GM21360 (cell line): ENCODE results near the gene PARD3B.
A peak's percentile ranks its signal among the peaks of the same experiment; 100 is the strongest.

Source experiments
- ATAC-seq: cut with Tn5 transposase; IDR thresholded peaks from one replicate; pipeline ENCODE4 v1.9.1; 2021; ENCODE audit warnings: mild to moderate bottlenecking, moderate library complexity; ENCODE audit not compliant: unreplicated experiment

PARD3B gene

DNA sequence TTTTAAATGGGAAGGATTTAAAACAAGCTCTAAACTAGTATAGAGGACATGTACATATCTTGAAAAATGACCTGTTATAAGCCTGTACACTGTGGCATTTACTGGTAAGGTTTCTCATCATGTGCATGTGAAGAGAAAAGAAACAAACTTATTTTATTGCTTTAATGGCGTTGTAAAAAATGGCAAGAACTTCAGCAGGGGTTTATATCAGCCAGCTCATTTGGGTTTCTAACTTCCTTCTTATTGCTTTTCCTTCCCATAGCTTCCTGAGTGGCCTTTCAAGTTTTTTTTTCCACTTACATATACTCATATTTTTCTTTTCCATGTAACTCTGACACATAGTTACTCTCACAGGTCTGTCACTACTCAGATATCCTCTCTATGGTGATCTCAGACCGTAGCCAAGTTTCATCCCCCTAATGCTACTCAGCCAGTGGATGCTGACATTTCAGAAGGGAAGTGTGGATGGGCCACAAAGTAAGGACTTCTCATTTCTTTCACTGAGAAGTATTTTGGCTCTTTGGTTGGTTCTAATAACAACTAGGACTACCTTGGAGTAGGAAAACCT, 198.2 kb downstream of the PARD3B start:
- no peak for ATAC-seq

DNA sequence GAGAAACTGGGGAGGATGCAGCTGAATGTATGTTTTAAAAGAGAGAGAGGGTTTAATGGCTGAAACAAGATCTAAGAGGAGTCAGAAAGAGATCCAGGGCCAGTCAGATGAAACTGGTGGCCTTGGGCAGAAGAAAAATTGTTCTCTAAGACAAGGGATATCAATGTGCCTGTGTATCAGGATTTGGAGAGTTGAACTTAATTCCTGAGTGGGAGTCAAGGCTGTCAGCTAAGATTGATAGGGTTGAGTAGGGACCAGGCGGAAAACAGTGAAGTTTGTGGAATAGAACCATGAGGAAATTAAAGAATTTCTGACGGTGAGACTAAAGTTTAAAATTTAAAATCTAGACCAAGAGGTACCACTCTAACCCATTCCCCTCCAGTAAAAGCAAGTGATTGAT, 199.2 kb downstream of the PARD3B start:
- ATAC-seq = no peak

DNA sequence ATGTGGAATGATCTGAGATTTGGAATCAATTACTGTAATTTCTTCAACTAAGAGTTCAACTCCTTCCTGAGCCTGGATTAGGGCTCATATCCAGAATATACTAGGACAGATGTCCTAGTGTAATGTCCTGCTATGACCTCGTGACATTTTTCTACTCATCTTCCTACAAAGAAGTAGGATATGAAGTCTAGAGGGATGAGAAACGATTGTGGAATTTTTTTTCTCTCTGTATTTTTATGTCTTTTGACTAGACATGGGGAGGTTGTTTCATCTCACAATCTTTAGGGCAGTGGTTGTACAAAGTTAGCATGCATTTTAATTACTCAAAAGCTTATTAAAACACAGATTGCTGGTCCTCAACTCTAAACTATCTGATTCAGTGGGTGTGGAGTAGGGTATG, 203.0 kb downstream of the PARD3B start:
- no peak for ATAC-seq

DNA sequence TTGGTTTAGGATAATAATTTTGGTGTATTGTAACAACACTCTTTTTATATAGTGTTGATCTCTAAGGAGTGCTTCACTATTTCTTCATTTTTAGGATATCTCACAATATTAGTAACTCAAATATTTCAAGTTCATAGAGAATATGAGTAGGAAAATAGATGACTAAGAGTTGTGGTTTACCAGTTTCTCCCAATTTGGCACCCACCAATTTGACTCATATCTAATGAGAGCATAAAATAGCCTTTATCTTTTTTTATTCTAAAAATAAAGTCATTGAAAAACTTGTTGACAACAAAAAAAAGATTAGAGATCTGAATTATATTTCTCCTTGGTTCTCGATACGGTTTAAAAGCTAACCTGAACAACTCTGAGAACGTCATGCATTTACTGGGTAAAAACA, 204.0 kb downstream of the PARD3B start:
- no peak for ATAC-seq

- ATAC-seq = no peak
Observed at GRCh38 chr2:204750389-204750788, 205.1 kb downstream of the PARD3B start.

DNA sequence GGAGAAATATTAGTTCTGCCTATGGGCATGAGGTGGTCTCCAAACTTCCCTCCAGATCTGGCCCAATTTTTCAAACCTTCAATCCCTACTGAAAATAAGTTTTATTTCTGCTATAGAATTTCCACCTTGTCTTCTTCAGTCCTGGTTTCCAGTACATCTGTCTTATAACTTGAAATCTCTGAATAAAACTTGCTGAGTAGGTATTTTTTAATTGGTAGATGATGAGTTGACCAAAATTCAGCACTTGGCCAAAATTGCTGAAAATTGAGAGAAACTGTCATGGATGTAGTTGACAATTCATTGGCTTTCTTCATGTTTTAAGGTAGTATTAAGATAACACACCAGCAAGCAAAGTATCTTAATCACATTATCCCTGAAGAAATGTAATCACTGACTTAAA, 206.2 kb downstream of the PARD3B start:
- no peak for ATAC-seq

DNA sequence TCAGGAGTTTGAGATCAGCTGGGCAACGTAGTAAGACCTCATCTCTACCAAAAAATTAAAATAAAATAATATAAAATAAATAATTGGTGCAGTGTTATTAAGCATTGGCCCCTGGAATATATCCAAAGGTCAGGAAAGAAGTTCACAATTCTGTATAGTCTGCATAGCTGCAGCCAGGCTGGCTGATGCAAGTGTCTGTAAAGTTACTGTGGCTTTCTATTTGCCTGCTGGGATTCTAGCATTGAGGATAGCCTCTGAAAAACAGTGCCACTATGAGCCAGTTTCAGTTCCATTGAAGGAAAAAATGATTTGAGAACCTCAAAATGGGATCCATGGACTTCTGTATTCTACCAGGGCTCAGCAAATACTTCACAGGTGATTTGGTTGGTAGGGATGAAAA, 208.6 kb downstream of the PARD3B start:
- no peak for ATAC-seq

DNA sequence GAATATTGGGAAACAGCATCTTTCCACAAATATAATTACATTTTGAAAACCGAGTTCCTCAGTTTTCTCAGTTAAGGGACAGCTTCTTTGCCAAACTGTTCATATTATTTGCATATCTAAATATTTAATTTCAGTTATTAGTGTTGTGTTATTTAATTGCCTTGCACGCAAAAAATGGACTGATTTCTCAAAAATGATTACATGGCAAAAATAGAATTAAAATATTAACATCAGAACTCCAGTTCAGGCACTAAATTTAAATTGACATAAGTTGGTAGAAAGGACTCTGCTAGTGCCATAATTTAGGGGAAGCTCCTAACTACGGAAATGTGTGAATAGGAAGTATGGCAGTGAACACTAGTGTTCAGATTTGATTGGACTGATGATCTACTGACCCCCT, 209.6 kb downstream of the PARD3B start:
- no peak for ATAC-seq

DNA sequence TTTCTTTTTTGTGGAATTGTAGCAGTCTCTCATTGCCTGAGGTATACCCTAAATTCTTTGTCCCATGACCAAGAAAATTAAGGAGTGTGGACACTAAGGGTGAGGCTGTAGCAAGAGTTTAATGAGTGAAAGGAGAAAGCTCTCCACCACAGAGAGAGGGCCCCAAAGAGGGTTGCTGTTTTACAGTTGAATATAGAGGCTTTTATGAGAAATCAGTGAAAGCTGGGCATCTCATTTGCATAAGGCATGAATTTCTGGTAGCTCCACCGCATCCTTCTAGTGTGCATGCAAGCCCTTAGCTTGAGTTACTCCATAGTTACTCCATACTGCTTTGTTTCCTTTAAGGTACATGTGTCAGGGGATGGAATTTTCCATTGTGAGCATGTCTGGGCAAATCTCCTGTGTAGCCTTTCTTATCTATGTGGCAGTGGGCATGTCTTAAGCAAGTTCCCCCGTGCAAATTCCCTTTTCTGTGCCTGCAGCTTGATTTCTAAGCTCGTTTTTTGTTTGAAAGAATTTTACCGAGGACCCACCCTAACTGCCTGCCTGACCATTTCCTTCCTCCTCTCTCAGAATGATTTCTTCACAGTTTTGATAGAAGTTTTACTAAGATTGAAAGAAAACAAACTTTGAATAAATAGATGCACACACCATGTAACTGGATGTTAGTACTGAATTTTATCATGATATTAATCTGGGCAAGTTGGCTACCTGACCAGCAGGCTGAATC, 218.9 kb downstream of the PARD3B start:
- ATAC-seq = no peak

DNA sequence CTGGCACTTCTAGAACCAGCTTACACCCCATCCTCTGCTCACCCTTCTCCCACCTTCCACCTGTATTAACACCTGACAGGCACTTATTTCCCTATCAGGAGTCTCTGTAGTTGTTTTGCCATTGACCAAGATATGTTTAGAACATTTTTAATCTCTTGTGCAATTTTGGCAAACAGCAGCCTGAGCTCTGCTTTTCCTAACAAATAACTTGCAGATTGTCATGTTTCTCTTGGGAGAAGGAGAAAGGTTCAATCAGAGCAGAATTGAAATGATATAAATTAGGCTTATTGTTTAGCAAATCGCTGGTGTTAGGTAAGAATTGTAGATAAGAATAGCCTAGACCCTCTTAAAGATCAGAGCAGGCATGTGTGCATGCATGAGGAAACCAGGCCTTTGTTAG, 225.5 kb downstream of the PARD3B start:
- ATAC-seq = no peak

DNA sequence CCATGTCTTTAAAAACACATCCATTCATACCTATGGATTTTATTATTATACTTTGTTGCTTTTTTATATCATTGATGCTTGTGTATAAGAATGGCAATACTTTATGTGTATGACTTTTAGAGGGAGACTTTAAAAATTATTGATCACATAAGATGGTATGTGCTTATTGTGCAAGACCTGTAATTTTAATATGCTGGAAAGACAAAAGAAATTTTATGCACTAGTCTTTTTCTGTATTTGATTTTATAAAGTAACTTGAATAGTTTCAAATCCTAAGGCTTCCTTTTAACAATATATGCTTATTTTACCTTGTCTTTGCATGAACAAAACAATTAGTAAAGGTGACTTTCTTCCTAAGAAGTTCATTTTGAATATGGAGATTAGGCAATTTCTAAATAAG, 226.4 kb downstream of the PARD3B start:
- no peak for ATAC-seq

GRCh38 chr2:204772546-204772945, 227.3 kb downstream of the PARD3B start:
- no peak for ATAC-seq

DNA sequence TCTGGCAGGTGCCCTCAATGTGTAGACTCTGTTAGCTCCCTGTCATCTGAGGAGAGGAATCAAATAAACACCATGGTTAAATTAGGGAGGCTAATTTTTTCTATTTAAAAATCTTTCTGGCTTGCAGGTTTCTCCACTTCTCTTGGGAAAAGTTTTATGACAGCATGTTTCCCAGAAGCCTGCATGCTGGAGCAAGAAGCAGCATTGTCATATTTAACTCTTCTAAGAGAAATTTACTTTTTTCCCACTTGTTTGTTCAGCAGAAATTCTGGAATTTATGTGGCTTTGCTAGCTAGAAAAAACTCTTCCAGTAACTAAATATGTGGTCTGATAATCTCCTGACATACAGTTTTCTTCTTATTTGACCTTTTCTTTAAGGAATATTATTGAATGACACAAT, 230.5 kb downstream of the PARD3B start:
- ATAC-seq = no peak

- ATAC-seq = no peak
Observed at GRCh38 chr2:204776781-204777559, 231.7 kb downstream of the PARD3B start.

GRCh38 chr2:204779771-204780170, 234.5 kb downstream of the PARD3B start:
- ATAC-seq = no peak

- no peak for ATAC-seq
Observed at GRCh38 chr2:204781941-204782340, 236.7 kb downstream of the PARD3B start.

DNA sequence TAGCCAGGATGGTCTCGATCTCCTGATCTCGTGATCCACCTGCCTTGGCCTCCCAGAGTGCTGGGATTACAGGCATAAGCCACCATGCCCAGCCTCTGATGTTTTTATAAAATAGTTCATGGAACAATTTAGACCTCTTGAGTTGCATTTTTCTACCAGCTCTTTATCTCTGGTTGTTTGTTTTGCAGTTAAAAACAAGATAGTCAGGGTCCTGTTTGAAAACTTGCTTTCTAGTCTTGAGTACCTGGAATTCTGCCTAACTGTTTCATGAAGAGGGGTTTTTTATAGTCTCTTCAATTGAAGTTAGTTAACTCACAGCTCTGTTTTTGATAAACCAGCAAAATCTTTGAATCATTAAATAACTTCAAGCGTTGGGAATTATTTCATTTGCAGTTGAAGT, 244.8 kb downstream of the PARD3B start:
- ATAC-seq = no peak

GRCh38 chr2:204791230-204791629, 246.0 kb downstream of the PARD3B start:
- ATAC-seq = no peak

DNA sequence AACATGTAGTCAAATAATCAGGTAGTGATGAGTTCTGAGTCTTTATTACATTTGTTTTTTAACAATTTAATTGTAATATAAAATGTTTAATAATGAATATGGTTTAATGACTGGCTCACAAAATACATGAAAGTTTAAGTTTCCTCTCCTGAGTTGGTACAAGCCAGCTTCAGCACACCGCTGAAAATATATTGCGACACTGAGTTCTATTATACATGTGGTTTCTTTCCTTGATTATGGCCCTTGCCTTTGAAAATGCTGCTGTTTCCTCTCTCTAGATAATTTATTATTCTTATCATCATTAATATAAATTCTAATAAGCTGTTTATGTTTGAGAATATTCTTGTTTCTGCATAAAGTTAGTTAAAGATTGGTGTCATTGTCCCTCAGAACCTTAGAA, 249.3 kb downstream of the PARD3B start:
- ATAC-seq = no peak

- ATAC-seq = no peak
Observed at GRCh38 chr2:204795156-204795555, 249.9 kb downstream of the PARD3B start.

GRCh38 chr2:204796581-204796980, 251.3 kb downstream of the PARD3B start:
- peak; percentile 60 for ATAC-seq

DNA sequence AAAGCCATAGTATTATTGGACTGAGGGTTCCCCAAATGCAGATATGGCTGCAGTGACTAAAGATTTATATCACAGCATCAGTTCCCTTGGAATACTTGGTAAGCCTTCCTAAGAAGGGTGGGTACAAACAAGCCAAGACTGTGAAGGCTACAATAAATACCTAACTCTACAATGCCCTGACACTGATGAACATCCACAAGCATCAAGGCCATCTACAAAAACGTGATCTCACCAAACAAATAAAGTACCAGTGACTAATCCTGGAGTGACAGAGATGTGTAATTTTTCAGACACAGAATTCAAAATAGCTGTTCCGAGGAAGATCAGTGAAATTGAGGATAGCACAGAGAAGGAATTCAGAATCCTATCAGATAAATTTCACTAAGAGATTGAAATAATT, 254.5 kb downstream of the PARD3B start:
- no peak for ATAC-seq
